ENCODE data around the gene LSM2.
A peak's percentile ranks its signal among the peaks of the same experiment; 100 is the strongest.

The LSM2 gene

DNA sequence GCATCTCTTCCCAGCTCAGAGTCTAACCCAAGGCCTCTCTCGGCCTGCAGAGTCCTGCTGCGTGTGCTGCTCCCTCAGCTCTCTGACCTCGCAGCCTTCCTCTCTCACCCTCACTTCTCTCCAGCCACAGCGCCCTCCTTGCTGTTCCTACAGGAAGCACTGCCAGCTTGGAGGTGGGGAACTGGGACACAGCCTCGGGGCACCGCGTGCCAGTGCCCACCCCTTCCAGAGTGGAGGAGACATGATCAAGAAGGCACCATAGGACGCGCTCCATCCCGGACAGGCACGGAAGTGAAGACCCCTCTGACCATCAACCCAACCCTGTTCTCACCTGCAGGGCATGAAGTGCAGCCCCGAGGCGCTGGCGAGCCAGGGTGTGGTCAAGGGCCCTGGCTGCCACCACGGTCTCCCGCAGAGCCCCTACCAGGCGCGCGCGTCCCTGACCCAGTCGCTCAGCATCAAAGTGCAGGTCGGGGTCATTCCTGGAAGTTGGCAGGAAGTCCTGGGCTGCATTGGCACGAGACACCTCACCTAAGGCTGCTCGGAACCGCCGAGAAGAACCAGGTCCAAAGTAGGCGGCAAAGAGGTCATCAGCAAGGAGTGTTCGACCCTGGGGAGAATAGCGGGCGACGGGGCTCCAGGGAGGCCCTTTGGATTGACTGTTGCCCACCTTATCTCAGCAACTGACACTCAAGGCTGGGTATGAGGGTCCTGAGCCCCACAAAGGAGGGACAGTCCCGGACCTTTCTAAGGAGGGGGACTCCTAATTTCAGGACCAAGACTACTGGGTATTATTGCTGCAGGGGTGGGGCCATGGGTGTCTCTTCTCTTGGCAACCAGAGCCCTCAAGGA, 30.9 kb downstream of the LSM2 start:
- DNase-seq, result no peak

DNA sequence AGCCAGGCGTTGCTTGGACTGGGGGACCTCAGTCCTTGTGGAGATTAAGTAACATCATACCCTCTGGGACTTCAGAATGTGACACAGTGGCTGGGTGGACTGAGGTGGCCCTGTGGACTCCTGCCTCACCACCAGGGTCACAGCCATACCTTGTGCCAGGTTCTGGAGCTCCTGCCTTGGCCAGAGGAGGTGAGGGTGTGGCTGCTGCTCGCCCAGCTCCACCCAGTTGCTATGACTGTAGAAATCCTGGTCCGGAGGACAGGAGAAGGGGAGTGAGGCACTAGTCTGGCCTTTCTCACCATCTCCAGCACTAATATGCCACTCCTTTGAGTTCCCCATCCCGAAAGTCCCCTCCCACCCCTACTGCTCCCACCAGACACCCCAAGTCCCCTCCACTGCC, 31.6 kb downstream of the LSM2 start:
- no peak for DNase-seq

DNA sequence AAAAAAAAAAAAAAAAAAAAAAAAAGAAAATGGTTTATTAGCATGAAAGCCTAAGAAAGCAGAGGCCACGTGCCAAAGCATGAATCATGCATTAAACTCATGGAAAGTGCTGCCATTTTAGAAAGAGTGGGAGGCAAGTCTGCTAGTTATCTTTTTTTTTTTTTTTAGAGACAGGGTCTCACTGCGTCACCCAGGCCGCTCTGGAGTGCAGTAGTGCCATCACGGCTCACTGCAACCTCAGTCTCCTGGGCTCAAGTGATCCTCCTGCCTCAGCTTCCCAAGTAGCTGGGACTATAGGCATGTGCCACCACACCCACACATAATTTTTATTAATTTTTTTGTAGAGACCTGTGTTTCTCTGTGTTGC, 34.8 kb downstream of the LSM2 start:
- DNase-seq, result peak; percentile 38

DNA sequence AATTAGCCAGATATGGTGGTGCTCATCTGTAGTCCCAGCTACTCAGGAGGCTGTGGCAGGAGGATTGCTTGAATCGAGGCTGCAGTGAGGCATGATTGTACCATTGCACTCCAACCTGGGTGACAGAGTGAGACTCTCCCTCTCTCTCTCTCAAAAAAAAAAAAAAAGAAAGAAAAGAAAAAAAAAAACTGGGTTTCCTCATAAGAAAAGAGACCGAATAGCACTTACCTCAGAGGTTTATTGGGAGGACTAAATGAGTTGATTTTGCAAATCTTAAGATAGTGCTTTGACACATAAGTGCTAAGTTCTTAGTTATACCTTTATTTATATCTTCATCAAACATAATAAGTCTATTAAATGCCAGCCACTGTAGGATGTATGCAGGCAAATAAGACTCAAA, 35.9 kb downstream of the LSM2 start:
- DNase-seq, result no peak

DNA sequence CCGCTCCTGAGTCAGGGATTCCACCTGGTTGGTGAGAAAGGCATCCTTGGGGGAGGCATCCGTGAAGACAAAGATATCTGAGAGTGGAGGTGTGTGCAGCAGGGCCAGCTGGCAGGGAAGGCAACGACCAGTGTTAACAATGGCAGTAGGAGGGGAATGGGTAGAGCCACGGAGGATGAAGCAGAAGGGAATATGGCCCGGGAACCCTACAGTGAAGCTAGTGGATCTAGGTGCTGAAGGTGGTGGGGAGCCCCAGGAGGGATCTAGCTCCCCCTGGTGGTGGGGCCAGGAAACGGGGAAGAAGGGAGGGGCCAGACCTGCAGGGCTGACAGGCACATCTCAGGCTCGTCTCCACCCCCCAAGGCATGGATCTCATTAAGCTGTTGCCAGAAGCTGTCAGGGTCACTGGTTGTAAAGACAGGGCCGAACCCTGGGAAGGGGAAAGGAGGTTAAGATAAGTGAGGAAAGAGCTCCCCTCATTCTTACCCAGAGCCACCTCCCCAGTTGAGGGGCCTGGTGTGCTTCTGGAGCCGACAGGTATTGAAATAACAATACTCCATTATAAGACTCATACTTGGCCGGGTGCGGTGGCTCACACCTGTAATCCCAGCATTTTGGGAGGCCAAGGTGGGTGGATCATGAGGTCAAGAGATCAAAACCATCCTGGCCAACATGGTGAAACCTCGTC, 36.9 kb downstream of the LSM2 start:
- peak; percentile 85 for DNase-seq

DNA sequence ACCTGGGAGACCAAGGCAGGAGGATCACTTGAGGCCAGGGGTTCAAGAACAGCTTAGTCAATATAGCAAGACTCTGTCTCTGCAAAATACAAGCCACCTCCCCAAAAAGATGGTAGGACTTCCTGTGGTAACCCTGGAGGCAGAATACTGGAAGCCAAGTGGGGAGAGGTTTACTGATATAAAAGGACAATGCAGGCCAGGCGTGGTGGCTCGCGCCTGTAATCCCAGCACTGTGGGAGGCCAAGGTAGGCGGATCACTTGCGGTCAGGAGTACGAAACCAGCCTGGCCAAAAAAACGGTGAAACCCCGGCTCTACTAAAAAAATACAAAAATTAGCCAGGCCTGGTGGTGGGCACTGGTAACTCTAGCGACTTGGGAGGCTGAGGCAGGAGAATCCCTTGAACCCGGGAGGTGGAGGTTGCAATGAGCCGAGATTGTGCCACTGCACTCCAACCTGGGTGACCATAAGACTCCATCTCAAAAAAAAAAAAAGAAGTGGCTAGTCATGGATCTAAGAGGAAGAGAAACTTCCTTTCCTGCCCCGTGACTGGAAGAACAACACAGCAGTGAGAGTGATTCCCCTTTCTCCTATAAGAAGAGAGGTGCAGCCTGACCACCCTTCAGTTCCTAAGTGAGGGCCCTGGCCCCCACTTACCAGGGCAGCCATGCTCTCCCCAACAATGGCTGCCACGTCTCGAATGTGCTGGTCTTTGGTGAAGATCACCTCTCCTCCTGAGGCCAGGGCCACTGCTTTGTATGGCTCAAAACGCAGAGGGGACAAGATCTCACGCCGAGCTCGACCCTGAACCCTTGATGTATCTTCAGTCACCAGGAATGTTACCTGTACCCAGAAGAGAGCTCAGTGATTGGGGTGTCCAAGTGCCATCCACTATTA, 38.2 kb downstream of the LSM2 start:
- no peak for DNase-seq

DNA sequence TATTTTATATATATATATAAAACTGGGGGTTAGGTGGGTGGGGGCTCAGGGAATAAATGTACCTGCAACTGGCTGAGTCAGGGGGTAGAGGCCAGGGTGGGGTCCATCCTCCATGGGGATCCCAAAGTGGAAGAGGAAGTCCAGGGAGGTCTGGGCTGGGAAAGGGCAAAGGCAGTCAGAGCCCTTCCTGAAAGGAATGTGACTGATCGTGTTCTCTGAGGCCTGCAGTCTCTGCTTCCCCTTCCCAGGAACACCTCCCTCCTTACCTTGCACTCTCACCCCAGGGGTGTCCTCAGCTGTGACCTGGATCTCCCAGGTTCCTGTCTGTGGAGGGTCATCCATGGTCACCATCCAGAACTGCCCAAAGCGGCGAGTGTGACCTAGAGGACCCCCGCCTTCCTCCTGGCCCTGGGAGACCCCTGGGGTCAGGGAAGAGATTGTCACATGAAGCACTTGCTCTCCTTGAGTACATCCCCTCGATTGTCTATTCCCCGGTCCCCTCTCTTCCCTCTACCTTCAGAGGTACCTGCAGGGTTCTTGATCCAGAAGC, 39.6 kb downstream of the LSM2 start:
- no peak for DNase-seq

DNA sequence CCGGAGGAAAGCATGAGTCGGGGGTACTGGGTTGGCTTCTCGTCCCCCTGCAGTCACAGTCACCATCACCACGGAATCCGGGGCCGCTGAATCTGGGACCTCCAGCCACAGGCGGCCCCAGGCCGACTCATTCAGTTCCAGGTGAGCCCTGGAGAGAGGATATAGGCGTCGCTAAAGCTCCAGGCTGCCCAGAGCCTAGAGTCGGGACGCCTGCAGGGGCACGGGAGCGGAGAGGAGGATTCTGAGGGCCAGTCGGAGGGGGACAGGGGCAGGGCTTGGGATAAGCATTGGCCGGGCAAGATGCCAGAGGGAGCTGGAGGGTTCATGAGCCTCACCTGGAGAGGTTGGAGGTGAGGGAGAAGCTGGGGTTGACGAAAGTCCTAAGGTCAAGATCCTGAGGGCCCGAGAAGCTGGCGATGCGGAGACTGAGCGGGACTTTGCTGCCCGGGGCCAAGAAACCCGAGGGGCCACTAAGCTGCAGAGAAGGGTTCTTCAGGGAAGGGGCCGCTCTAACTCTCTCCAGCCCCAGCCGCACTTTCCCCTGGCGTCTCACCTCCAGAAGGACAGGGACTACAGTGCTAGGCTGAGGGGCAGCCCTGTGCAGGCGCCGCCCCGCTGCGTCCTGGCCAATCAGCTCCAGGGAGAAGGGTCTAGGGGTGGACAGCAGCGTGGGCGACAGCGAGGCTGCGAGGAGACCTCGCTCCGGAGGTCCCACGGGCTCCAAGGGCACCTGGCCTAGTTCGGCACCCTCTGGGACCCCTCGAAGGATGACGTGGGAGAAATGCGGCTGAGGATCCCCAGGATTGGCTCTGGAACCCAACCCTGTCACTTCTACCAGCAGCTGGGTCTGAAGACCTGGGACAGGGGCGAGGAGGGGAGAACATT, 40.6 kb downstream of the LSM2 start:
- no peak for DNase-seq

DNA sequence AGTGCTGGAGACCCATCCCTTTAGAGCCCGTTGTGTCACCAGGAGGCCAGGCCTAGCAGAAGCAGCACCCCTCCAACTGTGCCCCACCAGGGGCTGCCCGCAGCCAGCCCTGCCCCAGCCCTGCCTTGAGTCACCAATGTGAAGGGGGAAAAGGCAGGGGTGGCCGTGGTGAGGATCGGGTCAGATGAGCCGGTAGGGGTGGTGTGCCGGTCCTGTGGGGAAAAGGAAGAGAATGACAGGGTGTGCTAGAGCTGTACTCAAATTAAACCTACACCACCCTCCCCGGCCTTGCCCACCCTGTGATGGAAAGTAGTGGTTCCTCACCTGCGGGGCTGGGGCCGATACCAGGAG, 41.2 kb downstream of the LSM2 start:
- DNase-seq, result no peak

DNA sequence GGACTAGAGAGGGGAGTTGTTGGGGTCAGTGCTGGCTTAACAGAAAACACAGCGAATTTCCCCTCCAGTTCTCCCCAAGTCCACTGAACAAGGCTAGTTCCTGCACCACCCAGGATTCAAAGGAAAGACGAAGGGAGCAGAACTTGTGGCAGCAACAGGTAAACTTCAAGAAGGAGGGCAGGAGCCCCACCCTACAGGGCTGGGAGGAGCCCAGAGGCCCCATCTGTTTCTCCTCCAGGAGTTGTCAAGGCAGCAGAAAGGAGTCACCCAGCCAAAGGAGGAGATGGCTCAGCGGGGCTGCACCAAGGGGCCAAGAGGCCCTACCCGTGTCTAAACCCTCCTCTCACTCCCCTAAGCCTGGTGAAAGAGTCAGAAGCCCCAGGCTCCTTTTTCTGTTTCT, 42.6 kb downstream of the LSM2 start:
- DNase-seq, result no peak

DNA sequence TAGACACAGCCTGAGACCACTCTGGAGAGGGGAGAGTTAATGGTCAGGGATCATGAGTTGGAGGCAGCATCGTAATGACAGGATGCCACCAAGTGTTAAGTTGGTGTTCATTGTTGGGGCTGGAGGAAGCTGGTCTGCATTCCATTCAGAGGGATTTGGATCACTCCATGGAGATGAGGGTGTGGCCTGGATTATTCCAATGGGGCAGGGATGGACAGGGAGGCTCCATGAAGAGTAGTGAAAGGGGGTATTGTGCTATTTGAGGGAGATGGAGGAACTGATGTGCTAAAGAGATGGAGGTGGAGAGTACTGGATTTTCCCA, 43.2 kb downstream of the LSM2 start:
- no peak for DNase-seq

DNA sequence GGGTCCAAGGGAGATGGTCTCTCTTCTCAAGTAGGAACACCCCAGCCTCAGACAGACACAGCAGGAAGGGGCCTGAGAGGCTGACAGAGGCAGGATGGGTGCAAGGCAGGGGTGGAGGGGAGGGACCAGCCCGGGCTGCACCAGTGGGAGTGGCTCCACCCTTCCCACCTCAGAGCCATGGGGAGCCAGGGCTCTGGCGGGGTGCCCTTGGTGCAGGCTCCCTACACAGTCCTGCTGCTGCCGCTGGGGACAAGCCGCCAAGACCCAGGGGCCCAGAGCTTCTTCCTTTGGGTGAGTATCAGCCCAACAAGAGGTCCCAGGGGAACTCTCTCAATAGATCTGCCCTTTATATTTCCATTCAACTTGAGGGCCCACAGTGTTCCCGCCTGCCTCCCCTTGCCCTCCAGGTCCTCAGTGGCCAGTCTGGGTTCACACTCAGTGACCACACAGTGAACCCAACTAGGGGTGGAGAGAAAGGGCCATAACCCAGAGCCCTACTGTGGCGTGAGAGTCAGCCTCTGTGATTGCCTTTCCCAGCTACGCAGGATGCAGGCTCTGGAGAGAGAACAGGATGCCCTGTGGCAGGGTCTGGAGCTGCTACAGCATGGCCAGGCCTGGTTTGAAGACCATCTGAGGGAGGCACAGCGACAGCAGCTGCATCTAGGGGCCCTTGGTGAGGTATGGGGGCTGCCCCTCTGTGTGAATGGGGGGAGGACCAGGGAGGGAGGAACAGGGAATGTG, 43.7 kb downstream of the LSM2 start:
- no peak for DNase-seq

DNA sequence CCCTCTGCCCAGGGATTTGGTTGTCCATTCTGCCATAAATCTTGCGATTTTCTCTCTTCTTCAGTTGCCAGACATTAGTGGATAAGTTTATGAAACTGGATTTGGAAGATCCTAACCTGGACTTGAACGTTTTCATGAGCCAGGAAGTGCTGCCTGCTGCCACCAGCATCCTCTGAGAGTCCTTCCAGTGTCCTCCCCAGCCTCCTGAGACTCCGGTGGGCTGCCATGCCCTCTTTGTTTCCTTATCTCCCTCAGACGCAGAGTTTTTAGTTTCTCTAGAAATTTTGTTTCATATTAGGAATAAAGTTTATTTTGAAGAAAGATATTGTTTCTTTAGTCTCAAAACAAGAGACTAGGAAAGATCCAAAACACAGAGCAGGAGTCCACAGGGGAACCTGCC, 44.4 kb downstream of the LSM2 start, which contains the start of gene SAPCD1:
TSS of gene SAPCD1 (plus strand) at position 301 of the 400 bp plus-strand sequence. CDS start 399 bp downstream, outside the sequence.
- no peak for DNase-seq

DNA sequence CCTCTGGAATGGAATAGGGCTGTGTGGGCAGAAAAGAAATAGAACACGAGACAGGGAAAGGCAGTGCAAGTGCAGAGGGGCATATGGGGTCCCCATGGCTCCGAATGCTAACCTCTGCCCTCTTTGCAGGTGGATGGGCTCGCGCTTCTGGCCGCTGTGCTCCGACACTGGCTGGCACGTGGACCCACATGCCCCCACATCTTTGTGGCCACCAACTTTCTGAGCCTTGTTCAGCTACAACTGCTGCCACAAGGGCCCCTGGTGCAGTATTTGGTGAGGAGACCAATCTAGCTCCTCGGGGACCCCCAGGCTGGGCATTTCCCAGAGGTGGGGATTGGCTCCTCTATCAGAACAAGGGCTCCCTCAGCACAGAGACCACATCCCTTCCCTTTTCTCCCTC, 45.4 kb downstream of the LSM2 start:
- DNase-seq, result no peak

DNA sequence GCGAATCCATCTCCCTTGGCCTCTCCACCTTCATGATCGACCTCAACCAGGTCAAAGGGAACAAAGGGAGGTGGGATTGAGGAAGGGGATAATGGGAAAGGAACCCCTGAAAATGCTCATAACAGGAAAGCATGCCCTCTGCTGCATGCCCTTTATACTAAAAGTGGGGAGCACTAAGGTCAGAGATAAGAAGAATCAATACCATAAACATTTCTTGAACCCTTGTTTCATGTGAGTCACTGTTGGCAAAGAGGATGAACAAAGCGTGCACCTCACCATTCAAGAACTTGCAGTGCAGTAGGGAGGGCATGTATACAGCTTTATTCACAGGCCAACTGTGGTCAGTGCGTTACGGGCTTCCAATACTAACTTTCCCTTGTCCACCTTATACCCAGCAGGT, 46.0 kb downstream of the LSM2 start:
- no peak for DNase-seq

DNA sequence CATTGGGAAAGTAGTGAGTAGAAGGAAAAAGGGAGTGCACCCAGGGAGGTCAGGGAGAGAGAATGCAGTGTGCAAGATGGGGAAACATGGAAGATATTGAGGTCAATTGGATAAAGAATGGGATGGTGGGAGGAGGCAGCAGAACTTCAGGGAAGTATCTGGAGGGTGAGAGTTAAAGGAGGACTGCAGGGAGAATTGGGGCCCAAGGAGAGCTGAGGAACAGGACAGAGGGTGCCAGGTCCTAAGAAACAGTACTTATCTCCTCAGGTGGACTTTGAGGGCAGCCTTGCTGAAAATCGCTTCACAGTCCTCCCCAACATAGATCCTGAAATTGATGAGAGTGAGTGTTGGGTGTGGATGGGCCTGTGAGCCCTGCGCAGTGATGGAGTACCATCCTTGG, 48.5 kb downstream of the LSM2 start:
- no peak for DNase-seq

DNA sequence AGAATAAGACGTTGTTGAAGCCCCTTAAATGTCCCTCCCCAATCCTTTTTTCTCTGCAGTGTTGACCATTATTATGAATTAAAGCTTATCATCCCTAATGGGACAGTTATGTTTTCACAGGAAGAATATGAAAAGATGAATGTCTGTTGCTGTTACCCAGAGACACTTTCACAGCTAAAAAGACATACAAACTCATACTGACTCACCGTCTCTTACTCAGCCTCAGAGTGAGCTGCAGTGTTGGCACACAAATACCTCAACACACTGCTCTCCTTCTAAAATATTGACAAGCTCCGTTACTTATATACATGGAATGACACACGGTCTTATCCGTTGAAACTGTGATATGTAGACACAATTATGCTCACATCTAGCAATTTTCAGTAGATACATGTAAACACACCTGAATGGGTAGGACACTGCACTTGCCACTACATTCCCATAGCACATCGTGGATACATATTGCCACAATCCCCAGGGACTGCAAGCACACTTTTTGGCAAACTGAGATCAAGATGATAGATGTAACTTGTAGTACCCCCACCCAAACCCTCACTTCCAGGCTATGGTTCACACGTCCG, 53.9 kb downstream of the LSM2 start:
- DNase-seq, result no peak

DNA sequence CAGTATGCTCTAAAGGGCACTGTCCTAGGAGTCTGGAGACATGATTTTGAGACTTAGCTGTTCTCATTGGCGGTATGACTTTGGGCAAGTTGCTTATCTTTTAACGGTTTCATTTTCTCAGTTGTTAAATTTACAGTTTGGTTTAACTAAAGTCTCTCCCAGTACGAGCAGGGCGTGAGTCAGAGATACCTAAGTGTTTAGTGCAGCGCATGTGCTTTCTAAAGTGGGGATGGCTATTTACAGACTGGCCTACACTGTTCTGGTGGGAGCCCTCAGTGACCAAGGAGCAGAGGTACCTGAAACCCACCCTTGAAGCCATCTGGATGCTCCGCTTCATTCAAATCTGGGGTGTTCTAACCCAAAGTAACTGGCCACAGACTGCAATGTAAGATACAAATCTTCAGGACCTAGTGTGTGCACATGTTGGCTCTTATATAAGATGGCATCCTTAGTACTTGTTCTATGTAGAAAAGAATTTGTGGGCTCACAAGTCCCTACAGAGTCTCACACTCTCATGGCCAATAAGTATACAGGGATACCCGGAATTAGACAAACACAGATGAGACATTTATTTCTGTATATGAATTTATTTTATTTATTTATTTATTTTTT, 56.2 kb downstream of the LSM2 start:
- no peak for DNase-seq

DNA sequence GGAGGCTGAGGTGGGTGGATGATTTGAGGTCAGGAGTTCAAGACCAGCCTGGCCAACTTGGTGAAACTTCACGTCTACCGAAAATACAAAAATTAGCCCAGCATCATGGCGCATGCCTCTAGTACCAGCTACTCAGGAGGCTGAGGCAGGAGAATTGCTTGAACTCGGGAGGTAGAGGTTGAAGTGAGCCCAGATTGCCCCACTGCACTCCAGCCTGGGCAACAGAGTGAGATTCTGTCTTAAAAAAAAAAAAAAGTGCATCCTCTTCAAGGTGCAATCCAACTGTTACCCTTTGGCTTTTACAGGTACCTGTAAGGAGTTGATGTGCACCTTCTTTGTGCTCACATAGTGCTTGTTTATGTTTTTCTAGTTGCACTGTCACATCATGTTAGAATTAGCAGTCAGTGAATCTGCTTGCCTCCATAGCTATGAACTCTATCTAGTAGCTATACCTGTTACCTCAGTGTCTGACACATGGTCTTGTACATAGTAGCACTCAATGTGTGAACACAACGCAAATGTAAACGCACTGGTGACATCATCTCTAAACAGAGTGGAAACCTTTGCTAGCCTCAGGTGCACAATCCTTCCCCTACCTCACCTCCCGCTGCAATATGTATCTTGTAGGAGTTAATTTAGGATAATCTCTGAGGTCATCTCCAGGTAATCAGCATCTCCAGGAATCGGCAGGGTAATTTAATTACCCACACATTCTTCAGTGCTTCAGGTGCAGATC, 57.3 kb downstream of the LSM2 start:
- no peak for DNase-seq
